ENCODE data around the gene DDHD1.

DNA sequence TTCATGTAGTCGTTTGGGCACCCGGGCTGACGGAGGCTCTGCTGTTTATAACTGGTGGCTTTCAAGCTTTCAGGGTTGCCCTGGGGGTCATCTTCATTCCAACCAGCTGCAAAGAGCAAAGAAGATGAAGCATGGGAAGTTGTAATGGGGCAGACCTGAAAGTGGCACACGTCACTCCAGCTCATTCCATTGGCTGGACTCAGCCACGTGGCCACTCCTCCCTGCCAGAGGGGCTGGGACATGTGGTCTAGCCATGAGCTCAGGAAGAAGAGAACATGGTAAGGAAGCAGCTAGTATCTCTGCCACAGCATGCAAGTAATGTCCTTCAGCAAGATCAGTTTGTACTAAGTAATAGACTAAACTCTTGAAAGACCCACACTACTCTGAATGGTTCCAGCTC, 150.5 kb downstream of the DDHD1 start:
- TF ChIP-seq, protein P1, sequence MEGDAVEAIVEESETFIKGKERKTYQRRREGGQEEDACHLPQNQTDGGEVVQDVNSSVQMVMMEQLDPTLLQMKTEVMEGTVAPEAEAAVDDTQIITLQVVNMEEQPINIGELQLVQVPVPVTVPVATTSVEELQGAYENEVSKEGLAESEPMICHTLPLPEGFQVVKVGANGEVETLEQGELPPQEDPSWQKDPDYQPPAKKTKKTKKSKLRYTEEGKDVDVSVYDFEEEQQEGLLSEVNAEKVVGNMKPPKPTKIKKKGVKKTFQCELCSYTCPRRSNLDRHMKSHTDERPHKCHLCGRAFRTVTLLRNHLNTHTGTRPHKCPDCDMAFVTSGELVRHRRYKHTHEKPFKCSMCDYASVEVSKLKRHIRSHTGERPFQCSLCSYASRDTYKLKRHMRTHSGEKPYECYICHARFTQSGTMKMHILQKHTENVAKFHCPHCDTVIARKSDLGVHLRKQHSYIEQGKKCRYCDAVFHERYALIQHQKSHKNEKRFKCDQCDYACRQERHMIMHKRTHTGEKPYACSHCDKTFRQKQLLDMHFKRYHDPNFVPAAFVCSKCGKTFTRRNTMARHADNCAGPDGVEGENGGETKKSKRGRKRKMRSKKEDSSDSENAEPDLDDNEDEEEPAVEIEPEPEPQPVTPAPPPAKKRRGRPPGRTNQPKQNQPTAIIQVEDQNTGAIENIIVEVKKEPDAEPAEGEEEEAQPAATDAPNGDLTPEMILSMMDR (IDR thresholded peaks at IDR 0.05; ENCODE audit: insufficient read depth, low read length), result no peak
- TF ChIP-seq, protein P2, sequence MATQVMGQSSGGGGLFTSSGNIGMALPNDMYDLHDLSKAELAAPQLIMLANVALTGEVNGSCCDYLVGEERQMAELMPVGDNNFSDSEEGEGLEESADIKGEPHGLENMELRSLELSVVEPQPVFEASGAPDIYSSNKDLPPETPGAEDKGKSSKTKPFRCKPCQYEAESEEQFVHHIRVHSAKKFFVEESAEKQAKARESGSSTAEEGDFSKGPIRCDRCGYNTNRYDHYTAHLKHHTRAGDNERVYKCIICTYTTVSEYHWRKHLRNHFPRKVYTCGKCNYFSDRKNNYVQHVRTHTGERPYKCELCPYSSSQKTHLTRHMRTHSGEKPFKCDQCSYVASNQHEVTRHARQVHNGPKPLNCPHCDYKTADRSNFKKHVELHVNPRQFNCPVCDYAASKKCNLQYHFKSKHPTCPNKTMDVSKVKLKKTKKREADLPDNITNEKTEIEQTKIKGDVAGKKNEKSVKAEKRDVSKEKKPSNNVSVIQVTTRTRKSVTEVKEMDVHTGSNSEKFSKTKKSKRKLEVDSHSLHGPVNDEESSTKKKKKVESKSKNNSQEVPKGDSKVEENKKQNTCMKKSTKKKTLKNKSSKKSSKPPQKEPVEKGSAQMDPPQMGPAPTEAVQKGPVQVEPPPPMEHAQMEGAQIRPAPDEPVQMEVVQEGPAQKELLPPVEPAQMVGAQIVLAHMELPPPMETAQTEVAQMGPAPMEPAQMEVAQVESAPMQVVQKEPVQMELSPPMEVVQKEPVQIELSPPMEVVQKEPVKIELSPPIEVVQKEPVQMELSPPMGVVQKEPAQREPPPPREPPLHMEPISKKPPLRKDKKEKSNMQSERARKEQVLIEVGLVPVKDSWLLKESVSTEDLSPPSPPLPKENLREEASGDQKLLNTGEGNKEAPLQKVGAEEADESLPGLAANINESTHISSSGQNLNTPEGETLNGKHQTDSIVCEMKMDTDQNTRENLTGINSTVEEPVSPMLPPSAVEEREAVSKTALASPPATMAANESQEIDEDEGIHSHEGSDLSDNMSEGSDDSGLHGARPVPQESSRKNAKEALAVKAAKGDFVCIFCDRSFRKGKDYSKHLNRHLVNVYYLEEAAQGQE (IDR thresholded peaks at IDR 0.05; ENCODE audit: insufficient replicate concordance, low read depth), result no peak
- no peak for TF ChIP-seq GABPA (IDR thresholded peaks at IDR 0.05; ENCODE audit: low read depth)
- TF ChIP-seq POLR2AphosphoS5 (IDR thresholded peaks at IDR 0.05; ENCODE audit: low read depth), result no peak
- TF ChIP-seq SPI1 (IDR thresholded peaks at IDR 0.05; ENCODE audit: borderline replicate concordance, low read depth), result no peak

Data from HL-60 (cell line).